Cardiac muscle cell (in vitro differentiated cells and primary cell): Measurements from ENCODE around the gene CHPT1. TPM values are rescaled to one million over a fixed set of nuclear protein-coding genes. Genes with fewer than 3 reads are reported as not detected.

Experiments
- DNase-seq, 2 donors: peaks; one replicate each; pipeline versions ENCODE4 v3.0.0 to v3.0.0-alpha.2; 2010 to 2017; ENCODE audit warnings: low read depth in 1 of 2, low spot score in 1 of 2
- H3K27ac ChIP-seq: fragments of 200-600 bp; sonication (generic); 2 replicates; pipeline ENCODE4 v1.5.1; 2016
- H3K27me3 ChIP-seq: fragments of 200-600 bp; sonication (generic); 2 replicates; pipeline ENCODE4 v1.6.0; 2016; ENCODE audit warnings: control low read depth
- H3K36me3 ChIP-seq: fragments of 200-600 bp; sonication (generic); 2 replicates; pipeline ENCODE4 v1.5.1; 2016; ENCODE audit warnings: control low read depth
- H3K4me1 ChIP-seq: fragments of 200-600 bp; sonication (generic); 2 replicates; pipeline ENCODE4 v1.8.1; 2017; ENCODE audit warnings: low read depth, mild to moderate bottlenecking, mixed run types
- H3K4me3 ChIP-seq: fragments of 200-600 bp; sonication (generic); 2 replicates; pipeline ENCODE4 v1.5.1; 2016; ENCODE audit warnings: mild to moderate bottlenecking
- H3K9me3 ChIP-seq: fragments of 200-600 bp; sonication (generic); 2 replicates; pipeline ENCODE4 v1.5.1; 2017; ENCODE audit warnings: low read depth, mild to moderate bottlenecking, control low read depth
- CTCF ChIP-seq: IDR thresholded peaks from 2 replicates; pipeline ENCODE4 v1.5.1; 2012; ENCODE audit warnings: low read depth, mild to moderate bottlenecking, low read length
- polyA plus RNA-seq: library from polyadenylated mRNA; unstranded; fragments of >200 nt; fragmentation: Nextera tagmentation; extraction: Ambion mirVana; gene quantifications from 2 replicates; pipeline ENCODE4 v1.2.1, GENCODE V29; 2016
- total RNA-seq: library from RNA; depleted of rRNA; stranded (reverse); fragments of >200 nt; gene quantifications from 2 replicates; pipeline ENCODE4 v1.2.3, GENCODE V29; 2016

The CHPT1 gene
- total and polyA plus RNA-seq, 2 experiments from 2014 or later: 13.7 to 44.4 TPM

- no peak for TF ChIP-seq CTCF
- H3K27me3 ChIP-seq: no peaks in the 10 kb centered on the region
- H3K9me3 ChIP-seq: no peaks in the 10 kb centered on the region
- H3K27ac ChIP-seq: no peak overlapping the region
- no peaks in the 10 kb centered on the region for H3K4me1 ChIP-seq
- no peaks in the 10 kb centered on the region for H3K36me3 ChIP-seq
- H3K4me3 ChIP-seq: no peak overlapping the region
- no peak for DNase-seq
These were observed 11.3 kb upstream of the CHPT1 start for GRCh38 chr12:101686176-101686575.

DNA sequence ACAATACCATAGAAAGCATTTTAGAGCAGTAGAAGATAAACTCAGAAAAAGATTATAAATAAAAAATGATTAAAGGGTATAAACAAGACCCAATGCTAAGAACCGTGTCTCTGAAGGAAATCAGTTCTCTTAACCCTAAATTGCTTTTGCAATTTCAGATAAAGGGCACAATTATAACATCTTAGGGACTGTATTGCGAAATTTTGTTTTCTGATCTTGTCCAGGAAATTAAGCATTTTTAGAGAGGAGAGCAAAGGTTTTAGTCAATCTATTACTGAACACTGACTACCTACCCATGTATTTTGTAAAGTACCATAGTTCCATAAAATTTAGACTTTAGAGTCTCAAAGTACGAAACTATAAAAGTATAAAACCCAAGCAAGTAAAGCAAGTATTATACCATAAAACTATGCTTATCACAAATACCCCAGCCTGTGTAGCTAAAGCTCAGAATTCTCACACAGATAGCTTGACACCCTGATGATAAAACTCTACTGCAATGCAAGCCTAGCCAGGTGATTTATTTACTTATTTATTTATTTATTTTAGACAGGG, 6.8 kb upstream of the CHPT1 start:
- Histone ChIP-seq H3K27me3 (no peaks in the 10 kb centered on the region), H3K4me3 (no peak overlapping the region), H3K36me3 (no peaks in the 10 kb centered on the region), H3K9me3 (no peaks in the 10 kb centered on the region), H3K4me1 (no peaks in the 10 kb centered on the region), H3K27ac (no peak overlapping the region)
- no peak for DNase-seq
- TF ChIP-seq CTCF: no peak

DNA sequence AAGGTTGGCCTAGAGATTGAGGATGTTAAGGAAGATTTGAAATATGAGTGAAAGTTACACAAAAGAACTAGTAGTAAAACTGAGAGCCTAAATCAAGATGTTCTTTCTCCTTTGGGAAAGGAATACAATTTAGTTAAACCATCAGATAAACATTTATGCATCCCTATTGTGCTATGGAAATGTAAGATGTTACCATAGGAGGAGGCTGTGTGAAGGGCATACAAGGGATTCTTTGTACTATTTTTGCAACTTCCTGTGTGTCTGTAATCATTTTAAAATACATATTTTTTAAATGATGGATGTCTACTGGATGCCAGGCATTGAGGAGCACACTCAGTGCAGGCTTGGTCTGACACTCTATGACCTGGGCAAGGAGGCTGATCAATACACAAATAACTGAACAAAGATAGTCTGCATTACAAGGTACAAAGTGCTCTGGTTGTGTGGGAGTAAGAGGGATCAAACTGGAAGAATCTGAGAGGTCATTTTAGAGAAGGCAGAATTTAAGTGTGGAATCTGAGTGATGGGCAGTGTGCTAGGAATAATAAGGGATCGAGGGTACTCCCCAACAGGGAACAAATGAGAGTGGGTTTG, 5.8 kb upstream of the CHPT1 start:
- H3K4me1 ChIP-seq: no peaks in the 10 kb centered on the region
- no peak for TF ChIP-seq CTCF
- H3K4me3 ChIP-seq: no peak overlapping the region
- DNase-seq: no peak
- no peaks in the 10 kb centered on the region for H3K9me3 ChIP-seq
- no peak overlapping the region for H3K27ac ChIP-seq
- no peaks in the 10 kb centered on the region for H3K27me3 ChIP-seq
- no peaks in the 10 kb centered on the region for H3K36me3 ChIP-seq

DNA sequence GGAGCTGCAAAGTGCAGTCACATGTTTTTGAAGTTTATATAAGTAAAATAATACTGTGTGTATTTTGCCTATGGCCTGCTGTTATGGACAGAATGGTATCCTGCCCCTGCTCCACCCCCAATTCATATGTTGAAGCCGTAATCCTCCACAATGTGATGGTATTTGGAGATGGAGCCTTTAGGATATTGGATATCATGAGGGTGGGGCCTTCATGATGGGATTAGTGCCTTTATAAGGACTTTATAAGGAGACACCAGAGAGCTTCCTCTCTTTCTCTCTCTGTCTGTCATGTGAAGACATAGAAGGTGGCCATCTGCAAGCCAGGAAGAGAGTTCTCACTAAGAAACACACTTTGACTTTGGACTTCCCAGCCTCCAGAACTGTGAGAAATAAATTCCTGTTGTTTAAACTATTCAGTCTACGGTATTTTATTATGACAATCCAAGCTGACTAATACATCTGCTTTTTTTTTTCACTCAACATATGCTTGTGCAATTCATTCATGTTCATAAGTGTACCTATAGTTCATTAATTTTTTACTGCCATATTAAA, 3.1 kb upstream of the CHPT1 start:
- Histone ChIP-seq H3K27ac (no peak overlapping the region), H3K9me3 (no peaks in the 10 kb centered on the region), H3K4me3 (no peak overlapping the region)

GRCh38 chr12:101694986-101695385, 2.5 kb upstream of the CHPT1 start:
- no peaks in the 10 kb centered on the region for H3K4me1 ChIP-seq
- TF ChIP-seq CTCF: no peak
- no peak overlapping the region for H3K27ac ChIP-seq
- H3K27me3 ChIP-seq: no peaks in the 10 kb centered on the region
- no peaks in the 10 kb centered on the region for H3K9me3 ChIP-seq
- no peaks in the 10 kb centered on the region for H3K36me3 ChIP-seq
- no peak for DNase-seq
- no peak overlapping the region for H3K4me3 ChIP-seq

More for the DNA sequence above, 3.1 kb upstream of the CHPT1 start:
- no peaks in the 10 kb centered on the region for H3K27me3 ChIP-seq
- H3K36me3 ChIP-seq: no peaks in the 10 kb centered on the region
- TF ChIP-seq CTCF: no peak
- no peaks in the 10 kb centered on the region for H3K4me1 ChIP-seq
- DNase-seq: no peak
